Chondrocyte (in vitro differentiated cells): ENCODE data around the gene CDC6. TPM values are rescaled to one million over a fixed set of nuclear protein-coding genes. Genes with fewer than 3 reads are reported as not detected.

Experiments
- DNase-seq: peaks from one replicate; pipeline ENCODE4 v3.0.0; 2021; ENCODE audit warnings: mixed read lengths, low spot score
- H3K27ac Mint-ChIP-seq: one replicate; pipeline ENCODE4 v1.8.0; 2021; ENCODE audit warnings: mild to moderate bottlenecking, moderate library complexity, mixed read lengths; ENCODE audit not compliant: unreplicated experiment
- H3K27me3 Mint-ChIP-seq: 2 replicates; pipeline ENCODE4 v1.8.0; 2021; ENCODE audit warnings: low read depth, mixed read lengths
- H3K36me3 Mint-ChIP-seq: 2 replicates; pipeline ENCODE4 v1.8.0; 2021; ENCODE audit warnings: low read depth, mixed read lengths
- H3K4me1 Mint-ChIP-seq: 2 replicates; pipeline ENCODE4 v1.8.0; 2021; ENCODE audit warnings: low read depth, mild to moderate bottlenecking, mixed read lengths
- H3K4me3 Mint-ChIP-seq: one replicate; pipeline ENCODE4 v1.8.0; 2021; ENCODE audit warnings: mild to moderate bottlenecking, moderate library complexity, mixed read lengths; ENCODE audit not compliant: unreplicated experiment
- H3K9me3 Mint-ChIP-seq: 2 replicates; pipeline ENCODE4 v1.8.0; 2021; ENCODE audit warnings: low read depth, mixed read lengths
- total RNA-seq: library from RNA; stranded (reverse); gene quantifications from 3 replicates; pipeline ENCODE4 v1.2.1, GENCODE V29; 2021
- TF ChIP-seq, protein P1 (sequence below): fragments of 200-600 bp; sonication (generic); IDR thresholded peaks from 2 replicates; pipeline ENCODE4 v1.5.0; 2021; ENCODE audit warnings: antibody characterized with exemption, mild to moderate bottlenecking, moderate library complexity

The CDC6 gene
- total RNA-seq, 1 donor from 2014 or later, result 9.9 TPM

DNA sequence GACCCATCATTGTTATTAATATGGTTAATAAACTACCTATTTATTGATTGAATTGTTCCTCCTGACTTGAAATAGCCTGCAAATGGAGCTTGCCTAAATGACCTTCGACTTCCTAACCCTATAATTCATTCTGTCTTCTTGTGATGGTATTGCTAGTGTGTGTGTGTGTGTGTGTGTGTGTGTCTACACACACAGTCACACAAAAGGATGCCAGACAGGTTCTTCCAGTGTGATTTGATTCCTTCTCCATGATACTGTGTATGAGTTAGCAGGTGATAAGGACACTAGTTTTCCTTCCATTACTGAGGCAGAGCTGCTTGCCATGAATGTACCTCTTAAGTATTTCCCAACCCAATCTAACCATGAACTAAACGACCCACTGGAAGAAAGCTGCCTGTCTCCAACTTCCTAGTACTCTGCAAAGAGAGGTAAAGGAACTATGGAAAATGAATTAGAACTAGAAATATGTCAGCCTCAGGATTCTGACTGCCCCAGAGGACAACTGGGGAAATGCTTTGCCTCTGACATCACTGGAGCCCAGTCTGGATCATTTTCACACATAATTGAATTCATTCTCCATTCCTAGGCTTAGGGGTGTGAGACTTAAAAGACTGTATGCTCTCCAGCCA lies 3.5 kb upstream of the CDC6 start:
- Mint-ChIP-seq H3K9me3 (no peaks in the 10 kb centered on the region), H3K27ac (peak overlapping the region; percentile 97), H3K4me1 (peaks cover 57% of the 10 kb centered on the region), H3K27me3 (no peaks in the 10 kb centered on the region), H3K4me3 (peak overlapping the region; percentile 61), H3K36me3 (peaks cover 13% of the 10 kb centered on the region)
- DNase-seq, result no peak
- TF ChIP-seq, protein P1, sequence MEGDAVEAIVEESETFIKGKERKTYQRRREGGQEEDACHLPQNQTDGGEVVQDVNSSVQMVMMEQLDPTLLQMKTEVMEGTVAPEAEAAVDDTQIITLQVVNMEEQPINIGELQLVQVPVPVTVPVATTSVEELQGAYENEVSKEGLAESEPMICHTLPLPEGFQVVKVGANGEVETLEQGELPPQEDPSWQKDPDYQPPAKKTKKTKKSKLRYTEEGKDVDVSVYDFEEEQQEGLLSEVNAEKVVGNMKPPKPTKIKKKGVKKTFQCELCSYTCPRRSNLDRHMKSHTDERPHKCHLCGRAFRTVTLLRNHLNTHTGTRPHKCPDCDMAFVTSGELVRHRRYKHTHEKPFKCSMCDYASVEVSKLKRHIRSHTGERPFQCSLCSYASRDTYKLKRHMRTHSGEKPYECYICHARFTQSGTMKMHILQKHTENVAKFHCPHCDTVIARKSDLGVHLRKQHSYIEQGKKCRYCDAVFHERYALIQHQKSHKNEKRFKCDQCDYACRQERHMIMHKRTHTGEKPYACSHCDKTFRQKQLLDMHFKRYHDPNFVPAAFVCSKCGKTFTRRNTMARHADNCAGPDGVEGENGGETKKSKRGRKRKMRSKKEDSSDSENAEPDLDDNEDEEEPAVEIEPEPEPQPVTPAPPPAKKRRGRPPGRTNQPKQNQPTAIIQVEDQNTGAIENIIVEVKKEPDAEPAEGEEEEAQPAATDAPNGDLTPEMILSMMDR, result peak; percentile 67

- TF ChIP-seq, protein P1, result no peak
- Mint-ChIP-seq H3K27me3 (no peaks in the 10 kb centered on the region), H3K4me3 (no peak overlapping the region), H3K9me3 (no peaks in the 10 kb centered on the region), H3K4me1 (peaks cover 70% of the 10 kb centered on the region), H3K27ac (no peak overlapping the region), H3K36me3 (peaks cover 4% of the 10 kb centered on the region)
- DNase-seq, result no peak
These were observed 1.2 kb upstream of the CDC6 start for GRCh38 chr17:40286473-40286872.

GRCh38 chr17:40287159-40287493 lies 553 bp upstream of the CDC6 start:
- H3K4me3 Mint-ChIP-seq, result no peak overlapping the region
- H3K9me3 Mint-ChIP-seq, result no peaks in the 10 kb centered on the region

DNA sequence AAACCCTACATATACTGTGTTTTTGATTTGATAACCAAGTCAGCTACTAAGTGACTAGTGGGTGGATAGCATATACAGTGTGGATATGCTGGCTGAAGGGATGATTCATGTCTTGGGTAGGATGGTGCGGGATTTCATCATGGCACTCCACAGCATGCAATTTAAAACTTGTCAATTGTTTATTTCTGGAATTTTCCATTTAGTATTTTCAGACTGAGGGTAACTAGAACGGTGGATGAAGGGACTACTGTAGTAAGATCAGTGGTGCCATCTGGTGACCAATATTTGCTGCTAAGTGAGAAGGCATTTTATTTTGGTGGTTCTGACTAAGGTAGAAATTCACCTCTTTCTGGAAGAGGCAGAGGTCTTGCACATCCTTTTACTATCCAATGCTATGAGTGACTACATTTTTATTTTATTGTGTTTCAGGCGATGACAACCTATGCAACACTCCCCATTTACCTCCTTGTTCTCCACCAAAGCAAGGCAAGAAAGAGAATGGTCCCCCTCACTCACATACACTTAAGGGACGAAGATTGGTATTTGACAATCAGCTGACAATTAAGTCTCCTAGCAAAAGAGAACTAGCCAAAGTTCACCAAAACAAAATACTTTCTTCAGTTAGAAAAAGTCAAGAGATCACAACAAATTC lies 3.1 kb downstream of the CDC6 start:
- Mint-ChIP-seq H3K4me1 (peaks cover 43% of the 10 kb centered on the region), H3K27me3 (no peaks in the 10 kb centered on the region), H3K4me3 (no peak overlapping the region), H3K36me3 (no peaks in the 10 kb centered on the region), H3K9me3 (no peaks in the 10 kb centered on the region), H3K27ac (peak overlapping the region; percentile 83)
- no peak for DNase-seq
- TF ChIP-seq, protein P1, result peak; percentile 92

More at GRCh38 chr17:40287159-40287493, 553 bp upstream of the CDC6 start:
- DNase-seq, result no peak
- TF ChIP-seq, protein P1, result no peak
- Mint-ChIP-seq H3K4me1 (peaks cover 63% of the 10 kb centered on the region), H3K36me3 (peaks cover 3% of the 10 kb centered on the region), H3K27me3 (no peaks in the 10 kb centered on the region), H3K27ac (no peak overlapping the region)

DNA sequence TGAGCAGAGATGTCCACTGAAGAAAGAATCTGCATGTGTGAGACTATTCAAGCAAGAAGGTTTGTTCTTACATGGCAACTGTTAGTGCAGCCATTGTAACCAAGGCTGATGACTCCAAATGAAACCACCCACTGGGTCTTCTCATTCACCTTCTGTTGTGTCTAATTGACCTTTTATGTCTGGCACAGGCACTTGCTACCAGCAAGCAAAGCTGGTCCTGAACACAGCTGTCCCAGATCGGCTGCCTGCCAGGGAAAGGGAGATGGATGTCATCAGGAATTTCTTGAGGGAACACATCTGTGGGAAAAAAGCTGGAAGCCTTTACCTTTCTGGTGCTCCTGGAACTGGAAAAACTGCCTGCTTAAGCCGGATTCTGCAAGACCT lies 3.6 kb downstream of the CDC6 start:
- no peak for DNase-seq
- Mint-ChIP-seq H3K9me3 (no peaks in the 10 kb centered on the region), H3K27me3 (no peaks in the 10 kb centered on the region), H3K4me3 (no peak overlapping the region), H3K4me1 (peaks cover 48% of the 10 kb centered on the region), H3K36me3 (no peaks in the 10 kb centered on the region), H3K27ac (peak overlapping the region; percentile 83)
- TF ChIP-seq, protein P1, result no peak
